H1 (cell line): ENCODE results near the gene ZFP3. TPM values are rescaled to one million over a fixed set of nuclear protein-coding genes. Genes with fewer than 3 reads are reported as not detected.

Source experiments
- CTCF ChIA-PET: fragments of 300-600 bp; sonication (Branson Sonifier 250); formaldehyde crosslinking; loops from one replicate; lab custom pipeline; 2021; ENCODE audit not compliant: partially characterized antibody; lab: Charles Lee
- POLR2A ChIA-PET: fragments of 300-600 bp; sonication (Branson Sonifier 250); formaldehyde crosslinking; loops from one replicate; lab custom pipeline; 2021; ENCODE audit warnings: inconsistent platforms; ENCODE audit not compliant: partially characterized antibody; lab: Charles Lee
- DNase-seq, 2 experiments: peaks; one replicate each; pipeline versions ENCODE4 v3.0.0 to v3.0.0-alpha.2; 2010 to 2022; ENCODE audit warnings: low spot score in 2 of 2, low read depth in 1 of 2, mixed read lengths in 1 of 2
- FAIRE-seq: peaks from 2 replicates; lab custom pipeline; 2011; peaks lifted over from hg19 to GRCh38; lab: Jason Lieb, UNC
- H2AFZ ChIP-seq: 2 replicates; pipeline ENCODE4 v1.8.1; 2012; ENCODE audit warnings: low read length, inconsistent platforms
- H2AK5ac ChIP-seq: 2 replicates; pipeline ENCODE4 v1.6.1; 2013; ENCODE audit warnings: low read depth, low read length
- H2BK120ac ChIP-seq: replicated peaks from 2 replicates; pipeline ENCODE3; 2013; ENCODE audit warnings: low read depth, low read length, inconsistent platforms
- H2BK12ac ChIP-seq: 2 replicates; pipeline ENCODE4 v1.6.1; 2013; ENCODE audit warnings: low read depth, low read length
- H2BK15ac ChIP-seq: 2 replicates; pipeline ENCODE4 v1.6.1; 2013; ENCODE audit warnings: low read length
- H2BK20ac ChIP-seq: 2 replicates; pipeline ENCODE4 v1.6.1; 2013; ENCODE audit warnings: low read length
- H2BK5ac ChIP-seq: 2 replicates; pipeline ENCODE4 v1.6.1; 2013; ENCODE audit warnings: low read depth, low read length
- H3K14ac ChIP-seq: 2 replicates; pipeline ENCODE4 v1.6.1; 2013; ENCODE audit warnings: inconsistent platforms; ENCODE audit not compliant: insufficient read length
- H3K18ac ChIP-seq: 2 replicates; pipeline ENCODE4 v1.6.1; 2013; ENCODE audit warnings: low read length; ENCODE audit errors: extremely low read depth
- H3K23ac ChIP-seq: 2 replicates; pipeline ENCODE4 v1.6.1; 2013; ENCODE audit warnings: inconsistent platforms; ENCODE audit not compliant: insufficient read length
- H3K23me2 ChIP-seq: 2 replicates; pipeline ENCODE4 v1.6.1; 2013; ENCODE audit warnings: low read depth, low read length
- H3K27ac ChIP-seq: 2 replicates; pipeline ENCODE4 v1.6.1; 2011; ENCODE audit warnings: low read depth, low read length, inconsistent platforms
- H3K27me3 ChIP-seq, 4 experiments: replicated peaks in 1 of 4; 1 replicate in 1 of 4; 2 replicates in 3 of 4; pipeline versions ENCODE4 v1.6.1 to v1.8.1; 2011 to 2013; ENCODE audit warnings: low read length in 3 of 4, mild to moderate bottlenecking in 3 of 4, inconsistent platforms in 2 of 4, mixed read lengths in 2 of 4, moderate library complexity in 1 of 4; ENCODE audit not compliant: control insufficient read depth in 3 of 4, insufficient read depth in 3 of 4; ENCODE audit errors: extremely low read depth in 1 of 4
- H3K36me3 ChIP-seq, 4 experiments: 2 replicates each; pipeline versions ENCODE4 v1.6.1 to v1.8.1; 2011 to 2013; ENCODE audit warnings: mild to moderate bottlenecking in 4 of 4, low read length in 3 of 4, moderate library complexity in 2 of 4, control low read depth in 1 of 4, inconsistent platforms in 1 of 4; ENCODE audit not compliant: insufficient read depth in 4 of 4, control insufficient read depth in 2 of 4
- H3K4ac ChIP-seq: replicated peaks from 2 replicates; pipeline ENCODE3; 2013; ENCODE audit warnings: low read length, low read depth, mixed read lengths, inconsistent platforms; ENCODE audit not compliant: insufficient read length
- H3K4me1 ChIP-seq, 4 experiments: replicated peaks in 1 of 4; 1 replicate in 1 of 4; 2 replicates in 3 of 4; pipeline versions ENCODE4 v1.6.1 to v1.8.1; 2011 to 2013; ENCODE audit warnings: low read length in 3 of 4, inconsistent platforms in 2 of 4, mixed read lengths in 1 of 4; ENCODE audit not compliant: insufficient read depth in 4 of 4, control insufficient read depth in 3 of 4
- H3K4me2 ChIP-seq, 2 experiments: 2 replicates each; pipeline versions ENCODE4 v1.6.1 to v1.8.1; 2011 to 2013; ENCODE audit warnings: low read depth in 2 of 2, low read length in 2 of 2, control low read depth in 1 of 2, inconsistent platforms in 1 of 2, mild to moderate bottlenecking in 1 of 2; ENCODE audit not compliant: insufficient read depth in 1 of 2
- H3K4me3 ChIP-seq, 4 experiments: fragments of 200-600, 300-600 bp in 1 of 4; sonication (generic), shearing (Covaris generic), sonication (Bioruptor Twin) in 1 of 4; 2 replicates each; pipeline versions ENCODE4 v1.5.1 to v1.8.1; 2011 to 2016; ENCODE audit warnings: low read length in 4 of 4, low read depth in 3 of 4, control low read depth in 2 of 4, inconsistent platforms in 2 of 4, mild to moderate bottlenecking in 2 of 4, mixed read lengths in 1 of 4, moderate library complexity in 1 of 4; ENCODE audit not compliant: insufficient read depth in 2 of 4; ENCODE audit errors: extremely low read depth in 1 of 4
- H3K56ac ChIP-seq: replicated peaks from 2 replicates; pipeline ENCODE3; 2013; ENCODE audit warnings: low read depth, mild to moderate bottlenecking, mixed read lengths, low read length, inconsistent platforms; ENCODE audit not compliant: insufficient read length
- H3K79me1 ChIP-seq: 2 replicates; pipeline ENCODE4 v1.6.1; 2013; ENCODE audit warnings: low read depth, low read length, control low read depth
- H3K79me2 ChIP-seq, 2 experiments: 2 replicates each; pipeline versions ENCODE4 v1.6.1 to v1.8.1; 2012 to 2013; ENCODE audit warnings: low read length in 2 of 2, mild to moderate bottlenecking in 2 of 2, inconsistent platforms in 1 of 2; ENCODE audit not compliant: insufficient read depth in 2 of 2, control insufficient read depth in 1 of 2
- H3K9ac ChIP-seq, 4 experiments: replicated peaks in 1 of 4; 1 replicate in 1 of 4; 2 replicates in 3 of 4; pipeline versions ENCODE4 v1.6.1 to v1.8.1; 2011 to 2013; ENCODE audit warnings: low read depth in 3 of 4, low read length in 3 of 4, control low read depth in 2 of 4, mild to moderate bottlenecking in 2 of 4, moderate library complexity in 2 of 4, inconsistent platforms in 1 of 4; ENCODE audit errors: extremely low read depth in 1 of 4
- H3K9me3 ChIP-seq, 2 experiments: 2 replicates each; pipeline versions ENCODE4 v1.6.1 to v1.8.1; 2012 to 2013; ENCODE audit warnings: mild to moderate bottlenecking in 2 of 2, moderate library complexity in 2 of 2, control low read depth in 1 of 2, inconsistent platforms in 1 of 2, low read depth in 1 of 2, low read length in 1 of 2, mixed read lengths in 1 of 2; ENCODE audit not compliant: insufficient read depth in 2 of 2
- H4K20me1 ChIP-seq, 2 experiments: replicated peaks in 1 of 2; 2 replicates each; pipeline versions ENCODE3 to v1.8.1; 2011 to 2013; ENCODE audit warnings: inconsistent platforms in 2 of 2, low read length in 2 of 2, mild to moderate bottlenecking in 1 of 2; ENCODE audit not compliant: insufficient read depth in 2 of 2, control insufficient read depth in 1 of 2
- H4K5ac ChIP-seq: 2 replicates; pipeline ENCODE4 v1.6.1; 2013; ENCODE audit warnings: low read length, low read depth, mixed read lengths, inconsistent platforms; ENCODE audit not compliant: insufficient read length
- H4K8ac ChIP-seq: 2 replicates; pipeline ENCODE4 v1.8.0; 2013; ENCODE audit warnings: mild to moderate bottlenecking, moderate library complexity, low read length, inconsistent platforms; ENCODE audit not compliant: insufficient read depth; ENCODE audit errors: extremely low read depth
- H4K91ac ChIP-seq: replicated peaks from 2 replicates; pipeline ENCODE3; 2013; ENCODE audit warnings: low read length, mixed read lengths, inconsistent platforms; ENCODE audit not compliant: insufficient read length
- CTBP2 ChIP-seq: IDR thresholded peaks from 2 replicates; pipeline ENCODE4 v1.7.0; 2011; ENCODE audit warnings: borderline replicate concordance, mild to moderate bottlenecking, moderate library complexity, mixed read lengths, low read length; ENCODE audit not compliant: insufficient read depth, insufficient read length
- POLR2AphosphoS5 ChIP-seq: IDR thresholded peaks from 2 replicates; pipeline ENCODE4 v1.6.1; 2011; ENCODE audit warnings: low read depth, low read length
- RAD21 ChIP-seq, 2 experiments: IDR thresholded peaks in 1 of 2; conservative IDR thresholded peaks in 1 of 2; 2 replicates each; pipeline ENCODE4 v1.6.1; 2011; ENCODE audit warnings: low read depth in 2 of 2, low read length in 2 of 2, improper control_type of control experiment in 1 of 2, inconsistent platforms in 1 of 2, mild to moderate bottlenecking in 1 of 2, moderate library complexity in 1 of 2
- RXRA ChIP-seq: IDR thresholded peaks from 2 replicates; pipeline ENCODE4 v1.6.1; 2011; ENCODE audit warnings: low read depth, mild to moderate bottlenecking, low read length, moderate library complexity; ENCODE audit not compliant: insufficient read depth
- YY1 ChIP-seq: IDR thresholded peaks from 2 replicates; pipeline ENCODE4 v1.6.1; 2011; ENCODE audit warnings: low read depth, mild to moderate bottlenecking, low read length
- WGBS, 2 experiments: shearing (Covaris generic) in 1 of 2; methylation state at CpG; one replicate each; pipeline versions ENCODE4 v1.1.6 to v1.1.7; 2013 to 2015; ENCODE audit warnings: low lambda C conversion rate in 2 of 2, mixed read lengths in 2 of 2, inconsistent platforms in 1 of 2, low coverage in 1 of 2, missing lambda C conversion rate in 1 of 2; ENCODE audit not compliant: insufficient replicate concordance in 2 of 2, insufficient coverage in 1 of 2, insufficient read length in 1 of 2; ENCODE audit errors: extremely low coverage in 1 of 2, missing lambda C conversion rate in 1 of 2; 5-methylcytosine and 5-hydroxymethylcytosine counted together
- polyA plus RNA-seq, 7 experiments: library from polyadenylated mRNA; depleted of rRNA in 3 of 7; stranded (reverse) in 5 of 7; unstranded in 2 of 7; fragments of >200 nt in 5 of 7; fragments of 200-250 nt in 2 of 7; gene quantifications; 1 replicate in 5 of 7; 2 replicates in 1 of 7; 4 replicates in 1 of 7; pipeline versions ENCODE4 v1.2.1 to v1.2.3, GENCODE V29; 2011 to 2013; ENCODE audit warnings: missing spikeins in 2 of 7, mixed read lengths in 2 of 7
- total RNA-seq: library from RNA; stranded (reverse); fragmentation: NEBNext Ultra II Directional; extraction: Animal tissue kit (Norgen Biotek cat#: 25700); gene quantifications from 2 replicates; pipeline ENCODE4 v1.2.1, GENCODE V29; 2021

The ZFP3 gene
- total and polyA plus RNA-seq, 2 of the 8 experiments (the other 6 are each of a cell fraction or from before 2014, with no cell fraction given) = 0.15 to 0.44 TPM

GRCh38 chr17:5065227-5065744 lies 13.0 kb upstream of the ZFP3 start:
- Histone ChIP-seq H3K79me1 (no peaks in the 10 kb centered on the region), H3K4me2 (no peak overlapping the region), H3K23me2 (no peaks in the 10 kb centered on the region), H3K36me3 (no peaks in the 10 kb centered on the region), H2BK15ac (no peak overlapping the region), H3K9me3 (no peaks in the 10 kb centered on the region), H4K91ac (no peak overlapping the region), H3K27me3 (no peaks in the 10 kb centered on the region), H2BK20ac (no peak overlapping the region), H2AFZ (no peak overlapping the region), H4K20me1 (no peaks in the 10 kb centered on the region), H4K5ac (no peak overlapping the region), H3K14ac (no peak overlapping the region), H3K4me3 (no peak overlapping the region), H2BK5ac (no peak overlapping the region), H2BK120ac (no peak overlapping the region), H4K8ac (no peak overlapping the region), H3K4me1 (no peaks in the 10 kb centered on the region), H3K4ac (no peak overlapping the region), H3K56ac (no peak overlapping the region), H3K9ac (no peak overlapping the region), H3K79me2 (no peaks in the 10 kb centered on the region), H2BK12ac (no peak overlapping the region), H3K23ac (no peak overlapping the region), H3K18ac (no peak overlapping the region), H3K27ac (no peak overlapping the region), H2AK5ac (no peak overlapping the region)
- no peak for DNase-seq
- ChIA-PET CTCF (interaction anchor here (1.5 kb wide), 1 partner anchor 85 kb away, joined by 3 read pairs; no protein-coding TSS in a partner anchor), POLR2A (no interaction called here)
- 100% methylated on average over 1 of the region's 1 CpG; no CpG with 5 or more reads in 1 of the 2 experiments for WGBS, 2 experiments
- no peak for FAIRE-seq
- TF ChIP-seq YY1 = no peak
- no peak for TF ChIP-seq RXRA
- no peak for TF ChIP-seq POLR2AphosphoS5
- no peak for TF ChIP-seq CTBP2
- no peak for TF ChIP-seq RAD21 (IDR thresholded peaks at IDR 0.05 in 1 of 2, conservative IDR thresholded peaks at IDR 0.05 in 1 of 2; ENCODE audit: low read depth in 2 of 2, low read length in 2 of 2)
